HepG2 (cell line): ENCODE results near the gene ARHGAP12. TPM values are rescaled to one million over a fixed set of nuclear protein-coding genes. Genes with fewer than 3 reads are reported as not detected.

ENCODE experiments used
- AGO2 ChIP-seq: fragments of 200-400 bp; formaldehyde crosslinking; optimal IDR thresholded peaks from 2 replicates; pipeline ENCODE3; 2017; ENCODE audit warnings: mild to moderate bottlenecking, low read depth, low read length, moderate library complexity
- ATAD3A ChIP-seq: sonication (generic); formaldehyde crosslinking; IDR thresholded peaks from 2 replicates; pipeline ENCODE4 v1.4.0; 2020; ENCODE audit warnings: missing genetic modification reagents
- CENPX ChIP-seq: sonication (generic); formaldehyde crosslinking; IDR thresholded peaks from 2 replicates; pipeline ENCODE4 v1.9.0; 2021; ENCODE audit warnings: mild to moderate bottlenecking, missing genetic modification reagents, moderate library complexity
- GLI4 ChIP-seq: sonication (generic); formaldehyde crosslinking; IDR thresholded peaks from 2 replicates; pipeline ENCODE4 v1.5.1; 2020; ENCODE audit warnings: missing genetic modification reagents, mild to moderate bottlenecking, moderate library complexity, borderline replicate concordance
- HDAC1 ChIP-seq: sonication (generic); formaldehyde crosslinking; IDR thresholded peaks from 2 replicates; pipeline ENCODE4 v1.5.1; 2020; ENCODE audit warnings: mild to moderate bottlenecking, missing genetic modification reagents
- HMG20A ChIP-seq: IDR thresholded peaks from 2 replicates; pipeline ENCODE4 v1.6.1; 2016; ENCODE audit warnings: borderline replicate concordance
- HNRNPL ChIP-seq: fragments of 200-400 bp; formaldehyde crosslinking; IDR thresholded peaks from 2 replicates; pipeline ENCODE4 v1.6.1; 2017; ENCODE audit warnings: mild to moderate bottlenecking, low read depth, low read length
- MAF1 ChIP-seq: sonication (generic); formaldehyde crosslinking; IDR thresholded peaks from 2 replicates; pipeline ENCODE4 v1.5.0; 2020; ENCODE audit warnings: missing genetic modification reagents, borderline replicate concordance
- MED13 ChIP-seq: sonication (generic); formaldehyde crosslinking; IDR thresholded peaks from 2 replicates; pipeline ENCODE4 v1.5.0; 2020; ENCODE audit warnings: missing genetic modification reagents
- MNT ChIP-seq: fragments of 450-650 bp; IDR thresholded peaks from 2 replicates; pipeline ENCODE4 v1.6.1; 2016
- NKX3-1 ChIP-seq: sonication (generic); formaldehyde crosslinking; IDR thresholded peaks from 2 replicates; pipeline ENCODE4 v1.5.0; 2020; ENCODE audit warnings: missing genetic modification reagents
- PRMT3 ChIP-seq: sonication (generic); formaldehyde crosslinking; IDR thresholded peaks from 2 replicates; pipeline ENCODE4 v1.8.1; 2022; ENCODE audit warnings: low read depth, mild to moderate bottlenecking, moderate library complexity, missing genetic modification reagents, borderline replicate concordance
- RNF2 ChIP-seq: fragments of 450-650 bp; conservative IDR thresholded peaks from 2 replicates; pipeline ENCODE4 v1.6.1; 2016; ENCODE audit warnings: low read depth
- RORA ChIP-seq: sonication (generic); formaldehyde crosslinking; IDR thresholded peaks from 2 replicates; pipeline ENCODE4 v1.5.0; 2020; ENCODE audit warnings: mild to moderate bottlenecking, missing genetic modification reagents, moderate library complexity
- SIN3A ChIP-seq: IDR thresholded peaks from 2 replicates; pipeline ENCODE4 v1.6.1; 2011; ENCODE audit warnings: low read depth, mild to moderate bottlenecking, control low read depth, low read length, borderline replicate concordance
- SNAPC2 ChIP-seq: sonication (generic); formaldehyde crosslinking; IDR thresholded peaks from 2 replicates; pipeline ENCODE4 v1.8.1; 2022; ENCODE audit warnings: mild to moderate bottlenecking, missing genetic modification reagents
- YEATS2 ChIP-seq: sonication (generic); formaldehyde crosslinking; IDR thresholded peaks from 2 replicates; pipeline ENCODE4 v1.4.0; 2020; ENCODE audit warnings: missing genetic modification reagents, borderline replicate concordance
- ZBTB7B ChIP-seq: sonication (generic); formaldehyde crosslinking; IDR thresholded peaks from 2 replicates; pipeline ENCODE4 v1.4.0; 2020; ENCODE audit warnings: missing genetic modification reagents
- ZNF513 ChIP-seq: sonication (generic); formaldehyde crosslinking; conservative IDR thresholded peaks from 2 replicates; pipeline ENCODE4 v1.5.0; 2020; ENCODE audit warnings: missing genetic modification reagents
- ZNF552 ChIP-seq: sonication (generic); formaldehyde crosslinking; IDR thresholded peaks from 2 replicates; pipeline ENCODE4 v1.9.0; 2022; ENCODE audit warnings: missing genetic modification reagents, mild to moderate bottlenecking, borderline replicate concordance
- ZNF660 ChIP-seq: sonication (generic); formaldehyde crosslinking; IDR thresholded peaks from 2 replicates; pipeline ENCODE4 v1.5.1; 2020; ENCODE audit warnings: mild to moderate bottlenecking, low read depth, missing genetic modification reagents, borderline replicate concordance
- ZNF687 ChIP-seq: sonication (generic); formaldehyde crosslinking; IDR thresholded peaks from 2 replicates; pipeline ENCODE4 v1.5.1; 2020; ENCODE audit warnings: mild to moderate bottlenecking, missing genetic modification reagents, moderate library complexity
- ZNF720 ChIP-seq: sonication (generic); formaldehyde crosslinking; IDR thresholded peaks from 2 replicates; pipeline ENCODE4 v1.4.0; 2020; ENCODE audit warnings: missing genetic modification reagents
- ZZZ3 ChIP-seq: sonication (generic); formaldehyde crosslinking; IDR thresholded peaks from 2 replicates; pipeline ENCODE4 v1.4.0; 2020; ENCODE audit warnings: missing genetic modification reagents, mild to moderate bottlenecking, borderline replicate concordance
- polyA plus RNA-seq, 8 experiments: library from polyadenylated mRNA; depleted of rRNA in 3 of 8; stranded (reverse) in 7 of 8; unstranded in 1 of 8; fragments of >200 nt; fragmentation: Illumina TruSeq in 4 of 8; extraction: Trizol in 4 of 8; gene quantifications; 2 replicates each; pipeline versions ENCODE4 v1.2.1 to v1.2.3, GENCODE V29; 2011 to 2016; ENCODE audit warnings: low read depth in 4 of 8, missing spikeins in 1 of 8, mixed read lengths in 1 of 8; ENCODE audit not compliant: insufficient read depth in 1 of 8
- total RNA-seq, 5 experiments: library from RNA; depleted of rRNA; stranded (reverse); fragments of >200 nt; fragmentation: Illumina TruSeq; extraction: Trizol; gene quantifications; 2 replicates each; pipeline ENCODE4 v1.2.3, GENCODE V29; 2016; ENCODE audit warnings: low read depth in 1 of 5

ARHGAP12 gene
- total and polyA plus RNA-seq, 2 of the 13 experiments (the other 11 are each of a cell fraction or from before 2014, with no cell fraction given): 25.0 to 54.6 TPM

GRCh38 chr10:31929261-31930022 lies 811 bp upstream of the ARHGAP12 start (continued):
- TF ChIP-seq ZNF687 (CRISPR knock-in tag) (peak; percentile 78), MNT (no peak), ZNF552 (CRISPR knock-in tag) (no peak), AGO2 (peak; percentile 57), SNAPC2 (no peak; the same call in 1 of the 2 replicates), ZNF720 (CRISPR knock-in tag) (no peak), GLI4 (CRISPR knock-in tag) (no peak), RORA (CRISPR knock-in tag) (no peak), NKX3-1 (no peak), ZZZ3 (CRISPR knock-in tag) (no peak), PRMT3 (CRISPR knock-in tag) (peak; percentile 17; the same call in 1 of the 2 replicates), CENPX (CRISPR knock-in tag) (no peak), MED13 (CRISPR knock-in tag) (no peak), HNRNPL (peak; percentile 61; the same call in 1 of the 2 replicates), MAF1 (no peak), ZBTB7B (no peak; the same call in 1 of the 2 replicates), ZNF660 (CRISPR knock-in tag) (no peak), HDAC1 (CRISPR knock-in tag) (peak; percentile 72), SIN3A (peak; percentile 94), YEATS2 (no peak; the same call in 1 of the 2 replicates), ATAD3A (CRISPR knock-in tag) (no peak), ZNF513 (CRISPR knock-in tag) (no peak), RNF2 (no peak), HMG20A (no peak)
